Cortex of kidney (tissue), 1 donor: ENCODE results near the gene PTGFR.

ENCODE experiments used
- DNase-seq: peaks from one replicate; lab custom pipeline; 2025; lab: John Stamatoyannopoulos, UW

The PTGFR gene

GRCh38 chr1:78490861-78491450 is at the start of gene PTGFR:
Gene PTGFR, plus strand, starts transcription at chr1:78490974. Its CDS starts 1,770 bp downstream, at chr1:78492744.
- DNase-seq, result no peak

GRCh38 chr1:78441921-78442320 is 48.9 kb upstream of the PTGFR start:
- DNase-seq, result no peak

- DNase-seq, result no peak
Measured at GRCh38 chr1:78447086-78447485, 43.7 kb upstream of the PTGFR start.

GRCh38 chr1:78464449-78464891 is 26.3 kb upstream of the PTGFR start:
- DNase-seq, result no peak

GRCh38 chr1:78465143-78465542 is 25.6 kb upstream of the PTGFR start:
- no peak for DNase-seq

- no peak for DNase-seq
Measured at GRCh38 chr1:78468521-78468920, 22.3 kb upstream of the PTGFR start.

GRCh38 chr1:78469576-78469975 is 21.2 kb upstream of the PTGFR start:
- no peak for DNase-seq

GRCh38 chr1:78471890-78472620 is 18.7 kb upstream of the PTGFR start:
- no peak for DNase-seq

- DNase-seq, result no peak
Measured at GRCh38 chr1:78472851-78473496, 17.8 kb upstream of the PTGFR start.

- DNase-seq, result no peak
Measured at GRCh38 chr1:78474092-78474491, 16.7 kb upstream of the PTGFR start.

- no peak for DNase-seq
Measured at GRCh38 chr1:78475888-78476610, 14.7 kb upstream of the PTGFR start.

GRCh38 chr1:78483903-78484302 is 6.9 kb upstream of the PTGFR start:
- no peak for DNase-seq

- DNase-seq, result no peak
Measured at GRCh38 chr1:78491451-78492071, 787 bp downstream of the PTGFR start.

- DNase-seq, result no peak
Measured at GRCh38 chr1:78492386-78492950, 1.7 kb downstream of the PTGFR start.

GRCh38 chr1:78493451-78493850 is 2.7 kb downstream of the PTGFR start:
- no peak for DNase-seq

- no peak for DNase-seq
Measured at GRCh38 chr1:78497201-78497600, 6.4 kb downstream of the PTGFR start.

GRCh38 chr1:78500529-78500928 is 9.8 kb downstream of the PTGFR start:
- DNase-seq, result no peak

- DNase-seq, result no peak
Measured at GRCh38 chr1:78501203-78501602, 10.4 kb downstream of the PTGFR start.

GRCh38 chr1:78511334-78511733 is 20.6 kb downstream of the PTGFR start:
- DNase-seq, result no peak

- DNase-seq, result no peak
Measured at GRCh38 chr1:78516716-78517115, 25.9 kb downstream of the PTGFR start.

GRCh38 chr1:78519446-78519845 is 28.7 kb downstream of the PTGFR start:
- DNase-seq, result no peak

- no peak for DNase-seq
Measured at GRCh38 chr1:78520216-78520615, 29.4 kb downstream of the PTGFR start.
